Stimulated activated CD8-positive, alpha-beta memory T cell treated with anti-CD3 and anti-CD28 coated beads, Interleukin-12 subunit alpha, Interleukin-12 subunit beta, amount 100 ng/mL, for 1 hour (primary cell): Measurements from ENCODE around the gene FRMD1.

Source experiments
- DNase-seq: peaks from one replicate; pipeline ENCODE4 v3.0.0-alpha.2; 2020; ENCODE audit warnings: low read depth

The FRMD1 gene

DNA sequence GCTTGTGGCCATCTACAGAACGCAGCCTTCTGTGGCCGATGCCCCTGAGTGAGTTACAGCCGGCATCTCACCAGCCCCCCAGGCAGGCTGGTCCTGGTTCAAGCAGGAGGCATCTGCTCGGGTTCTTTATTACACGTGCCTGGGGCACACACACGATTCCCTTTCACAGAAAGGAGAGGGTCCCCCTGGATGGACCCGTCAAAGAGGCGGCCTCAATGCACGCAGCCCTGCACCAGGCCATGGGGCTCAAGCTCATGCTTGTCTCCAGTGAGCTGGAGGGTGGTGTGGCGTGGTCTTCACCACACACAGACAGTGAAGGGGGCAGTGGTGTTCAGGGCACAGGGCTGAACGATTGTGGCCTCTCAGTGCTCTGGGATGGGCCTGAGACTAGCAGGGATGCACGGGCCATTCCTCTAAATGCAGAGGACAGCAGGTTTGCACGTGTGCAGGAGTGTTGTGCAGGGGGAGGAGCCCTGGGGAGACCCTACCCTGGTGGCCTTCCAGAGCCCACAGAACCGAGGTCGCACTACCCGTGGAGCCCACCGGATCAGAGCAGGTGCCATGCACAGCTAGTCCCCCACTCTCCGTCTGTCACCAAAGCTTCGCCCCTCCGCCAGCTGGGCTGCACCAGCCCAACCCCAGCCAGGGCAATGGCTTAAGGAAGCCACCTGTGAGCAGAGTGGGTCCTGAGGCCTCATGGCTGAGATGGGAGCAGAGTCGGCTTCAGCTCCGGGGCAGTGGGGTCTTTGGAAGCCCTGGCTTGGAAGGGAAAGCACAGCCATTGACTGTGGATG, 23.1 kb downstream of the FRMD1 start:
- no peak for DNase-seq

DNA sequence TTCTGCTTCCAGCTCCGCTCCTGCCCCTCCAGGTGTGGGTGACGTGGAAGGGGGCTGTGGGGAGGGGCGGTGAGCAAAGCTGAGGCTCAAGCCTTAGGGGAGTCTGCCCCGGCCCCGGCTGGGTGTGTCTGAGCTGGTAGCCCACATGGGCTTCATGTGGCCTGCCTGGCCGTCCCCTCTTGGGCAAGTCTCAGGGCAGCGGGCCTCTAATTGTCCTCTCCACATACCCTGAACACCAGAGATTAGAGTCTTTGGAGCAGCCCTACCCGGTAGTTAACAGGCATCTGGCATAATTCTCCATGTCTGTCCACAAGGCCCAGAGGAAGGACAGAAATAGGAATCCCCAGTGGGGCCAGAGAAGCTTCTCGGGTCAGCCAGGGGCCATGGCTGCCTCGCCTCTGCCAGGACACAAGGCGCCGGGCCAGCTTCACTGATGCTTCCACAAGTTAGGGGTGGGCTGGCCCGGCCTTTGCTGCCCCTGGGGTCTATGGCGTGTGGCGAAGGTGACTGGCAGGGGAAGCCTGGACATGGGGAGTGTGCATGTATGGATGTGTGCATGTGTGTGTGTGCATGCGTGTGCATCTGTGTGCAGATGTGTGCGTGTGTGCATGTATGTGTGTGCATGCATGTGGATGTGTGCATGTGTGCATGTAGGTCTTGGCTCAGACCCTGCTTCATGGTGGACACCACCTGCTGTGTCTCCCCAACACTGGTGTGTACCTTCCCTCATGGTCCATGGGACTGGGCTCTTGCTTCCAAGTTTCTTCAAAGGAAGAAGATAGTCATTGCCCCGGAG, 24.0 kb downstream of the FRMD1 start:
- DNase-seq = no peak

DNA sequence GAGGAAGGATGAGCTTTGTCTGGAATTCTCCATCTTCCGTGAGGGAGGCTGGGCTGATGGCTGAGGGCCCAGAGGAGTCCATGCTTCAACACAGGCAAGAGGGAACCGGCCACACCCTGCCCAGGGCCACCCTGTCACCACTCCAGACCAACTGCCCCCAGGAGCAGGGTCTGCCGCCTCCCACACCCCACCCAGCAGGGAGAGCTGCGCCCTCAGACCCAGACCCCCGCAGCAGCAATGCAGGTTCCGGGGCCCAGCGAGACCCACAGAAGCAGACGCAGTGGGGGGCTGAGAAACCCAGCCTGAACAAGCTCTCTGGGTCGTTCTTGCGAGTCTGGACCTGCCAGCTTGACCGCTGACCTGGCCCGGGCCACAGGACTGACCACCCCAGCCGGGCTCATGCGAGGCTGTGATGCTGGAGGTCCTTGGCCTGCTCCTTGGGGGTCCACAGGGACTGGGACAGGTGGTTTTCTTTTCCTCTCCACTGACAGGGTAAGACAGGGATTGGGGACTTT, 25.0 kb downstream of the FRMD1 start:
- no peak for DNase-seq

DNA sequence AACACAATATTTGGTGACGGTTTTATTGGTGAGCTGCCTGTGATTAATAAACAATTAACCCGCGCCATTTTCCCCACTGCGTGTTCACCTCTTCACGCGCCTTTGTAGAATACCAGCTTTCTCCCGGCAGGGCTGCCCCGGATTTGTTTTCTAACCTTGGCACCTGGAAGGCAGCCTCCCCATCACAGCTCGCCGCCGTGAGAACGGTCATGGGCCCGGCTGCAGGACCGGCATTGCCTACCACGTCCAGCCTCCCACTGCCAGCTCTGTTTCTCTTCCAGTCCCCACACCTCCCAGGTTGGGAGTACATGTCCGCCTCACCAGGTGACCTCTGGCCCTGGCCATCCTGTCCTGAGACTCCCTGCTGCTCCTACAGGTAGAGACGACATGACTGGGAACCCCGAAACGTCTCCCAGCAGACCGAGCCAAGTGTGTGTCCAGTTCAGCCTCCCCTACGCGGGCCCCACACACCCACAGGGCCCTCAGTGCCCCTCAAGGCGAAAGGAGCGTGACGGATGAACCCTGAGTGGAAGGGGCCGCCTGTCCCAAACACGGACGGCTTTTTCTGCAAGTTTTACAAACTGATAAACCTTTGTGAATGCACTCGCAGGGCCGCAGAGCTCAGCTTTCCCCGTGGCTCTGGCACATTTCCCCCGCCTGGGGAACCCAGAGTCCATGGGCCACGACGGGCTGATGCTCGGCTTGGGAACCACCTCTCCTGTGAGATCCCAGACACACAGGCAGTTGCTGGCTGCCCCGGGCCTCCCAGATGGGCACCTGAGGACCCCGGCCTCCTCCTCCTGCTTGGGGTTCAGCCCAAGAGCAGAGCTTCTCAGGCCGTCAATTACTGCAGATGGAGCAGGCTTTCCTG, 25.7 kb downstream of the FRMD1 start:
- DNase-seq = no peak

DNA sequence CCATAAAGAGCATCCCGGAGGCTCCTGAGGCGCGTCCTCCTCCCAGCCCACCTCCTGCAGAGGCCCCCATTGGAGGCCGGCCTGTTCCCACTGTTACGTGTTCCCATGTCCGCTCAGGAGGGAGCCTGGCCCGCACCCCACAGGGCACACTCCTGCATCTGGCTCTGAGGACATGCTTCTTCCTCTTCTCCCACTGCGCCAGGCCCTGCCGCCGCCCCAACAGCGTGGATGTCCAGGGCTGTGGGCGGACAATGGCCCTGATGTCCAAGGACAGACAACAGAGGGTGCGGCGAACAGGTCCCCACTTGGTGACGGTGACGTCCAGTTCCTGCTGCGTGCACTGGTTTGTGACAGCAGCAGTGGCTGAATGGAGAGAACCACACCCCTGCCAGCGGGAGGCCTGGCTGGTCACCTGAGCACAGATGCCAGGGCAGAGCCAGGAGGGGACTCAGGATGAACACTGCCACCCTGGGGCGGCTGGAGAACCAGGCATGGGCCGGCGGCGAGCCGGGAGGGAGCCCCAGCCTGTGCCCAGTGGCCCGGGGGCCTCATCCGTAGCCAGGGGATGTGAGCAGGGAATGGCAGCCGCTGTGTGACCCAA, 26.6 kb downstream of the FRMD1 start:
- no peak for DNase-seq

DNA sequence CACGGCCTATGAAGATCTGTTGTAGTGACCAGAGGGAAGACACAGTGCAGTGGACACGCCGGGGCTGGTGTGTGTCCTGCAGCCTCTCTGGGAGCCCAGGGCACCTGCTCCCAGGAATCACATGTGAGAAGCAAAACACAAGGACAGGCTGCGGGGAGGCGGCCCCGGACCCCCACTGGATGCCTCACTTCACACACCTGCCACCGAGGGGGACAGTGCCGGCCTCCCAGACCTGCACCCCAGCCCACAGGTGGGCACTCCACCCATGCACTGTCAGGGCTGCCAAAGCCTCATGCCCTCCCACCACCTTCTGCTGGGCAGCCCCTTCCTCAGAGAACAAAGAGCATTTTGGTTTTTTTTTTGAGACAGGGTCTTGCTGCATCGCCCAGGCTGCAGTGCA, 27.4 kb downstream of the FRMD1 start:
- DNase-seq = no peak

DNA sequence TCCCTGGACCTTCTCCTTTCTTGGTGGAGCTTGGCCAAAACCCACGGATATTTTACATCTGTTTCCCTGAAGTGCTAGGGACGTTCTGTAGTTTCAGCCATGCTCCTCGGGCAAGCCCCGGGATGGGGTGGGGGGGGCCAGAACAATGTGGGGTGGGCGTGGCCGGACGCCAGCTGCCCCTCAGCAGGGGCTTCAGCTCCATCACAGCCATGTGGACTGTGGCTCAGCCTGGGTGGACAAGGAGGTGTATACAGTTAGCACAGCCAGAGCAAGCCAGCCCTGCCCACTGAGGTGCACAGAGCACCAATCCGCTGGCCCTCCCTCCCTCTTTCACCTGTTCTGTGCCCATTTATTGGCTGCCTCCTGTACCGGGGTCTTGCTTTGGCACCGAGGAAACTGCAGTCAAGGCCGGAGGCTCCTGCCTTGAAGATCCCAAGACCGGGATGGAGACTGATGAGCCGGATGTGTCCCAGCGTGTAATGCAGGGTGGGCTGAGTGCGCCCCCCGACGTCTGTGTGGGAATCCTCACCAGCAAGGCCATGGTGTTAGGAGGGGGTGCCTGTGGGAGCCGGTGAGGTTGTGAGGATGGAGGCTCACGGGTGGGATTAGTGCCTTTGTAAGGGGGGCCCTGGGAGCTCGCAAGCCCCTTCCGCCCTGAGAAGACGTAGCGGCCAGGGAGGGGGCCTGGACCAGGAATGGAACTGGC, 28.0 kb downstream of the FRMD1 start:
- no peak for DNase-seq

DNA sequence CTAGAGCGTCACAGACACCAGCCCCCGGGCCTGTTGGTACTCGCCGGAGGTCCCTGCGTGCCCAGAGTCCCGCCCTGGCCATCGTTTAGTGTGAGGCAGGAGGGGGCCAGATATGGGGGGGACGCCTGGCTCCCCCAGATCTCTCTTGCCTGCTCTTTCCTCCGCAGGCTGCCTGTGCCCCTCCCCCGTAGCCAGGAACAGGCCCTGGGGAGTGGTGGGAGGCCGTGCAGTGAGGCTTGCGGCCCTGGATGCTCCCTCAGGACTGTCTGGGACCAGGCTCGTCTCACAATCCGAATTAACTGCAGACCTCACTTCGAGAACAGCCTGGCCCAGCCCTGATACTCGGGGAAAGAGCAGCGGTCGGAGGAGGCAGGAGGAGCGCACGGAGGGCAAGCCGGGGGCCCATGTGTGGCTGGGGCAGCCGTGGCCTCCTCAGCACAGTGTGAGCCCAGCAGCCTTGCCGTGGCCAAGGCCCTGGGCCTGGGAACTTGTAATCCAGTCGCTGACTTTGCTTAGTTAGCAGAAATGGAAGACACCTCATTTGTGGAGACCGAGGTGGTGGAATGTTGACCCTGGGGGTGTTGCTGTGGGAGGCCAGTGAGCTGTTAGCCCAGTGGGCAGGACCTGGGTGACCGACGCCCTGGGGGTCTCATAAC, 28.7 kb downstream of the FRMD1 start:
- DNase-seq = no peak

DNA sequence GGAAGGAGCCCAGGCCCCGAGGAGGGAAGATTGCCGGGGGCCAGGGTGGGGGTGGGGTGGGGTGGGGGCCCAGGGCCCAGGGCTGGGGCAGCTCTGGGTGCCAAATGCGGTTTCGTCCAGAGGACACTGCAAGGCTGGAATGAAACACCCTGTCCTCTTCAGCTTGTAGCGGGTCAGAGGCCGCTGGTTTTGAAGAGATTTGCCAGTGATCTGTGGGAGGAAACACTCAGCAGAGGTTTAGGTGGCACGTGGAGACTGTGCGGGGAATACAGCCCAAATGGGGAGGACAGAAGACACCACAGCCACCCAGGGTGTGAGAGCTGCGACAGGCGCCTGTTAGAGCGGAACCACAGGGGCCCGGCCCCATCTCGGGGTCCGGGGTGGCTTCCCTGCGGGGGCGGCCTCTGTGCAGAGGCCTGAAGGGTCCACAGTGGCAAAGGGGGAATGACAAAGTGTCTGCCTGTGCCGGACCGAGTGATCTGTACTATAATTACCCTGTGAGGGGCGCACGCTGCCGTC, 29.2 kb downstream of the FRMD1 start:
- DNase-seq = no peak

DNA sequence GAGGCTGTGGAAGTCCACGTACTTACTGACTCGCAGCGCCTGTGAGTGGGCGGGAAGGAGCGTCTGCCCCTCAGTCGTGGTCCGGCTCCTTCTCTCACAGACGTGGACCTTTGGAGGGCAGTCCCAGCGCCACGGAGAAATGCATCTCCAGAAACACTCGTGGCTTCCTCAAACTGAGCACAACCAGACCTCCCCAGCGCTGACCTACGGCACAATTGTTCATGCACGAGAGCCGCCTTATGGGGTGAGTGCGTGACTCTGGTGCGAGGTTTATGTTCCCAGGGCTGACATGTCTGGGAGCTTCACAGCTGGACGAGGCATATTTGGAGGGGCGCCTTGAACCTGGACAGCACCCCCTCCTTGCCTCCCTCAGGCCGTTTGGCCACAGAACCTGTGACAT, 29.7 kb downstream of the FRMD1 start:
- DNase-seq = no peak

DNA sequence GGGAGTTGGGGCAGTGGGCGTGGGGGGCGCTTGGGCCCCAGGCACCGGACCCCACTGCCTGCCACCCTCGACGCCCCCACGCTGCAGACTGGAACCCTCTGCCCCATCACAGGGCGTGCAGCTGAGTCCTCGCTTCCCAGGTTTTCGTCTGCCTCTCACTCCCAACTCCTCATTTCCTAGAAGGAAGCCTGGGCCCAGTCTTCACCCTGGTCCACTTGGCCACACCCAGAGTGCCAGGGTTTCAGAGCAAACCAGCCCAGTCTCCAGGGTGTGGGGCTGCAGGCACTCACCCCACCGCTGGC, 30.3 kb downstream of the FRMD1 start:
- DNase-seq = no peak

DNA sequence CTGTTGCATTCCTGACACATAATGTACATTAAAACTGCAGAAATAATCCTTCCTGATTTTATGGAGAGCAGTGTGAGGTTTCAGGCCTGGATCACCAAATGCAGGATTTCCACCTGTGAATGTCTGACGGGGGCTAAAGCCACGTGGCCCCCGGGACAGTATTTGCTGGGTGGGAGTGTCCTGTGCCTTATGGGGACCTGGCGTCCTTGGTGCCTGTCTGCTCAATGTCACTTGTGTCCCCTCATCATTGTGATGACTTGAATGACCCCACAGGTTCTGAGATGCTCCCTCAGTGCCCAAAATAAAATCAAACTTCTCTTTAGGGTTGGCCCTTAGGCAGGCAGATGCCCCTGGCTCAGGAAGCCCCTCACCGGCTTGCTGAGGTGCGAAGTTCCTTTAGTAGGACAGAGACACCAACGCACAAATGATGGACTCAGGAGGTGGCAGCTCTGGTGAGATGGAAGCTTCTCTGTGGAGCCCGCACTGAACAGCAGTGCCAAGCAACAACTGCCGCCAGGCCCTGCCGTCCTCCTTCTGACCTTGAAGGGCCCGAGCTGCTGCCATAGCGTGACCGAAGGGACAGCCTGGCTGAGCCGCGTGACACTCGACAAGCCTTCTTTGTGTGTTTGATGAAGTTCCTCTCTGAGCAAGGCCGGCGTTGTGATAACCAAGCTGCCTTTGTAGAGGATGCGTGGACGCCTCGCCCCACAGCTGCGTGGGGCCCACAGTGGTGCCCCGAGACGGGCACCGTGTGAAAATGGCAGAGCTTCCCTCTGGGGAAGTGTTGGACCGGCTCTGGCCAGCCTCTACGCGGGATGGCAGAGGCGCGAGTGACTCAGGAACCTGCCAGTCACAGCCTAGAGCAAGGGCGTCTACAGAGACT, 30.9 kb downstream of the FRMD1 start:
- DNase-seq = no peak

DNA sequence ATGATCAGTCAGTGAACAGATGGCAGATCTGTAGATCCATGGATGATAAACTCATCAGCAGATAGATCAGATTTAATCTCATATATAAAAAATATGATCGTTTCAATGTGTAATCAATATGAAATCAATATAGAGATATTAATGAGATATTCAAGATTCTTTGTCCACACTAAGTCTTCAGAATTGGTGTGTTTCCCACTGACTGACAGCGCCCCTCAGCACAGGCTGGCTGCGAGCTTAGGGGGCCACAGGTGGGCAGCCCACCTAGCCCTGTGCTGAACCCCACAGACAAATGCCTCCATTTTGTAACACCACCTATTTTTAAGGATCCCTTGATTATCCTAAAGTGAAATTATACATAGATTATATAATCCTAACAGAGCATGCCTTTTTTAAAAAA, 32.3 kb downstream of the FRMD1 start:
- no peak for DNase-seq

DNA sequence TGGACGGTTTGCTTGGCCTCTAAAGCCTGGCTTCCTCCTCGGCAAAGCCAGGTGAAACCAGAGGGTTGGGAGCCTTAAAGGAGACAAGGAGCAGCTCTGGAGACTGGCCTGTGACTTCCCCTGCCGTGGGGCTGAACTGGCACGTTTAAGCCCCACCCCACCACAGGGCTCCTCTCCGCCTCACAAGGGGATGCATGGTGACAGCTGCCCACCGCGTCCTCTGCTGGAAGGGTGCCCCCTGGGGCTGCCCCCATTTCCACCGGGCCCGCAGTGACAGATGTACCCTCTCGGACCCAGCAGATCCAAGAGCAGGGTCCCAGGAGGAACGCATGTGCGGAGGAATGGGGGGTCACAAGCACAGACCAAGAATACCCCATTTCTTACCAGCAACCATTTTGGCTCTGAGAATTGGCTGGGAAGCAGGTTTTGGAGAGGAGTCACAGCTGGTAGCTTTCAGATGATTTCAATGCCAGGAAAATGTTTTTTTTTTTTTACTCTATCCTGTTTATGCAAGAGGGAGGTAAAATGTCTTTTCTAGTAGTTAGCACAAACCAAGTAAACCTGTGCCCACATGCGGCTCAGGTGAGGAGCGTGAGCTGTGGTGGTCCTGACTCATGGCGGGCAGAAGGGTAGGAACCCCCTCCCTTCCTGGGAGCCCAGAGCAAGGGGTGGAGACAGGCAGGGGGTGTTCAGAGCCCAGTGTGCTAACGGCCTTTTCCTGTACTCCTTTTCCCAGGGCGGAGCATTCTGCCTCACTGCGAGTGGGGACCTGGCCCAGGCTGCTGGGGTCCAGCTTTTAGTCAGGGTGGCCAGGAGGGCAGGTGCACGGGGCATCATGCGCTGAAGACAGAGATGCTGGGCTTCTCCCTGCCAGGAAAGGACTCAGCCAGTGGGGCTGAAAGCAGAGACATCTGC, 33.0 kb downstream of the FRMD1 start:
- no peak for DNase-seq

DNA sequence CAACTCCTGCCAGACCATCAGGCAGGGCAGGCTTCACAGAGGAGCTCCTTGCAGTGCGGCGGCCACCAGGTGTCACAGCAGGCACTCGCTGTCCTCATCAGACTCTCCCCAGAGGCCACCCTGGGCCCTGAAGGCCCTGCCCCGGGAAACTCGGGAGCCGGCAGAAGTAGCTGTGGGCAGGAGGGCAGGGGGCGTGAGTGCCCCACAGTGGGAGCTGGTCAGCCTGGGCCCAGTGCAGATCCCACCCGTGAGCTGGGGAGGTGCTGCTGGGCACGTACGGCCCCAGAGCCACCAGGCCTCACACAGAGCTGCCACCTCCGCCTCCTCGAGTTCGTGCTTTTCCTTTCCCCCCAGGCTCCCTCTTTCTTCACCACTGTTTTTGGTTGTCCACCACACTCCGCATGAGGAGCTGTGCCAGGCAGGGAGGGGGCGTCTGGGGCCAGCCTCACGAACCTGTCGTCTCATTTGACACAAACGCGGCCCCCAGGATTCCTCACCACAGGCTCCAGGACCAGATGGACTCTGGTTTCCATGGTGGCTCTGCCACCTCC, 33.8 kb downstream of the FRMD1 start:
- DNase-seq = no peak

DNA sequence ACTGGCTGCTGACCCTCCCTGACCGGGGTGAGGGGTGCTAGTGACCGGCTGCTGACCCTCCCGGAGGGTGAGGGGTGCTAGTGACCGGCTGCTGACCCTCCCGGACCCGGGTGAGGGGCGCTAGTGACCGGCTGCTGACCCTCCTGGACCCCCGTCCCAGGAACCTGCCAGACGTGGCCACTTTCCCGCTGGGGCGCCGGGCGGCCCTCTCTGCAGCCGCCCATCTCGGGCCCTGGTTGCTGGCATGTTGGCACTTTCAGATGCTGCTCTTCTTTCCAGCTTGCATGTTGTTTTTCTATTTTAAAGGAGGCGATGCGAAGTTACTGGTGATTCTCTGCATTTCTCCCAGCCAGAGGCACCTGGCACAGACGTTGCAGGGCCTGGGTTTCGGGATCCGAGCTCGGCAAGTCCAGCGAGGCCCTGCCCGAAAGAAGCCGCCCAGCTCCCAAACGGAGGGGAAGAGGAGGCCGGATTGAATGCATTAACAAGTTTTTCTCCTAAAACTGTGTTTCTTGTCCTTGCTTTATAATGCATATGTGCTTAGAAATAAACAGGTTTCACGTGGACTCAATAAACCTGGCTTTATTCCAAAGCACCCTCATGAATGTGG, 34.4 kb downstream of the FRMD1 start:
- DNase-seq = no peak

DNA sequence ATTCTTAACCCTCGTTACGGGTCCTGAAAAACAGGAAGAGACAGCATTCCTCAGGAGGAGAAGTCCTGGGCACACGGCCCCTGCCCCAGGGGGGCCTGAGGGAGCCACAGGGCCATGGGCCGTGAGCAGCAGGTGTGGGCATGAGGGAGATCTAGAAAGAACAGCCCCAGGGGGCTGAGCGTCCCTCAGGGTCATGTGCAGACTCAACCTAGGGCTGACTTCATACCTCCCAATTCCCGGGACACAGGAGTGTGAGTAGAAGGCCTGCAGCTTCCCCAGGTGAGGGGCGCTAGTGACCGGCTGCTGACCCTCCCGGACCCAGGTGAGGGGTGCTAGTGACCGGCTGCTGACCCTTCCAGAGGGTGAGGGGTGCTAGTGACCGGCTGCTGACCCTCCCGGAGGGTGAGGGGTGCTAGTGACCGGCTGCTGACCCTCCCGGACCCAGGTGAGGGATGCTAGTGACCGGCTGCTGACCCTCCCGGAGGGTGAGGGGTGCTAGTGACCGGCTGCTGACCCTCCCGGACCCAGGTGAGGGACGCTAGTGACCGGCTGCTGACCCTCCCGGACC, 35.1 kb downstream of the FRMD1 start:
- DNase-seq = no peak
